H9 (cell line): Measurements from ENCODE around the gene OLIG3. TPM values are rescaled to one million over a fixed set of nuclear protein-coding genes. Genes with fewer than 3 reads are reported as not detected.

Experiments
- DNase-seq: peaks from one replicate; pipeline ENCODE4 v3.0.0-alpha.2; 2017
- H2AFZ ChIP-seq: one replicate; pipeline ENCODE4 v1.6.1; 2013; ENCODE audit warnings: mild to moderate bottlenecking, low read length, control low read depth, moderate library complexity
- H2AK5ac ChIP-seq: 2 replicates; pipeline ENCODE4 v1.6.1; 2013; ENCODE audit warnings: low read length, control low read depth, mixed read lengths; ENCODE audit not compliant: insufficient read length
- H2BK120ac ChIP-seq: one replicate; pipeline ENCODE4 v1.6.1; 2013; ENCODE audit warnings: low read depth, mild to moderate bottlenecking, low read length, control low read depth, inconsistent platforms; ENCODE audit not compliant: poor library complexity, severe bottlenecking
- H2BK12ac ChIP-seq: 2 replicates; pipeline ENCODE4 v1.6.1; 2013; ENCODE audit warnings: low read length, control low read depth, mixed read lengths, low read depth; ENCODE audit not compliant: insufficient read length
- H2BK15ac ChIP-seq: 2 replicates; pipeline ENCODE4 v1.6.1; 2013; ENCODE audit warnings: low read depth, low read length, control low read depth
- H2BK20ac ChIP-seq: one replicate; pipeline ENCODE4 v1.6.1; 2013; ENCODE audit warnings: low read depth, mild to moderate bottlenecking, low read length, control low read depth, inconsistent platforms; ENCODE audit not compliant: poor library complexity, severe bottlenecking
- H2BK5ac ChIP-seq: 2 replicates; pipeline ENCODE4 v1.6.1; 2013; ENCODE audit warnings: low read length, control low read depth, mixed read lengths; ENCODE audit not compliant: insufficient read length
- H3K14ac ChIP-seq: 2 replicates; pipeline ENCODE4 v1.6.1; 2013; ENCODE audit warnings: low read length, control low read depth; ENCODE audit not compliant: insufficient read depth
- H3K18ac ChIP-seq: 2 replicates; pipeline ENCODE4 v1.6.1; 2013; ENCODE audit warnings: low read depth, mild to moderate bottlenecking, mixed read lengths, low read length, control low read depth; ENCODE audit not compliant: insufficient read length
- H3K23ac ChIP-seq: 2 replicates; pipeline ENCODE4 v1.6.1; 2013; ENCODE audit warnings: low read length, control low read depth, mixed read lengths, low read depth; ENCODE audit not compliant: insufficient read length
- H3K23me2 ChIP-seq: 2 replicates; pipeline ENCODE4 v1.6.1; 2013; ENCODE audit warnings: low read depth, mild to moderate bottlenecking, mixed read lengths, low read length, control low read depth; ENCODE audit not compliant: insufficient read length, poor library complexity, severe bottlenecking
- H3K27ac ChIP-seq: 2 replicates; pipeline ENCODE4 v1.5.1; 2013; ENCODE audit warnings: low read length, control low read depth, mixed read lengths, low read depth; ENCODE audit not compliant: insufficient read length
- H3K27me3 ChIP-seq: 2 replicates; pipeline ENCODE4 v1.6.1; 2013; ENCODE audit warnings: low read length, control low read depth, inconsistent platforms; ENCODE audit not compliant: insufficient read depth
- H3K4ac ChIP-seq: 2 replicates; pipeline ENCODE4 v1.6.1; 2013; ENCODE audit warnings: low read depth, mild to moderate bottlenecking, control low read depth, inconsistent platforms, low read length, moderate library complexity
- H3K4me1 ChIP-seq: 2 replicates; pipeline ENCODE4 v1.6.1; 2013; ENCODE audit warnings: low read length, control low read depth, inconsistent platforms; ENCODE audit not compliant: insufficient read depth
- H3K4me2 ChIP-seq: 2 replicates; pipeline ENCODE4 v1.6.1; 2013; ENCODE audit warnings: low read length, control low read depth, mixed read lengths; ENCODE audit not compliant: insufficient read length, insufficient read depth
- H3K56ac ChIP-seq: 2 replicates; pipeline ENCODE4 v1.6.1; 2013; ENCODE audit warnings: low read depth, mild to moderate bottlenecking, mixed read lengths, low read length, control low read depth; ENCODE audit not compliant: insufficient read length
- H3K79me1 ChIP-seq: 2 replicates; pipeline ENCODE4 v1.6.1; 2013; ENCODE audit warnings: low read depth, mild to moderate bottlenecking, moderate library complexity, low read length, control low read depth, inconsistent platforms; ENCODE audit not compliant: insufficient read depth, poor library complexity, severe bottlenecking
- H3K79me2 ChIP-seq: 2 replicates; pipeline ENCODE4 v1.6.1; 2013; ENCODE audit warnings: low read length, control low read depth, inconsistent platforms; ENCODE audit not compliant: insufficient read depth
- H3K9ac ChIP-seq: 2 replicates; pipeline ENCODE4 v1.6.1; 2013; ENCODE audit warnings: low read length, control low read depth, mixed read lengths; ENCODE audit not compliant: insufficient read length; ENCODE audit errors: extremely low read depth
- H3K9me3 ChIP-seq: one replicate; pipeline ENCODE4 v1.6.1; 2013; ENCODE audit warnings: low read depth, low read length, inconsistent platforms; ENCODE audit not compliant: control insufficient read depth
- H3T11ph ChIP-seq: one replicate; pipeline ENCODE4 v1.6.1; 2013; ENCODE audit warnings: mild to moderate bottlenecking, low read length, control low read depth, inconsistent platforms
- H4K20me1 ChIP-seq: one replicate; pipeline ENCODE4 v1.6.1; 2013; ENCODE audit not compliant: control insufficient read depth, insufficient read length, insufficient read depth
- H4K5ac ChIP-seq: 2 replicates; pipeline ENCODE4 v1.6.1; 2013; ENCODE audit warnings: low read depth, mild to moderate bottlenecking, mixed read lengths, low read length, control low read depth; ENCODE audit not compliant: insufficient read length
- H4K8ac ChIP-seq: replicated peaks from 2 replicates; pipeline ENCODE4 v1.6.1; 2013; ENCODE audit warnings: low read length, control low read depth, mixed read lengths, low read depth; ENCODE audit not compliant: insufficient read length
- H4K91ac ChIP-seq: 2 replicates; pipeline ENCODE4 v1.6.1; 2013; ENCODE audit warnings: low read depth, mild to moderate bottlenecking, moderate library complexity, mixed read lengths, low read length, control low read depth; ENCODE audit not compliant: insufficient read length
- H3K27ac Mint-ChIP-seq, 3 experiments: 2 replicates in 2 of 3; 3 replicates in 1 of 3; pipeline ENCODE4 v1.8.0; 2020 to 2021; ENCODE audit warnings: mixed read lengths in 3 of 3, mild to moderate bottlenecking in 1 of 3, moderate library complexity in 1 of 3
- H3K27me3 Mint-ChIP-seq: 2 replicates; pipeline ENCODE4 v1.8.0; 2021; ENCODE audit warnings: low read depth, mild to moderate bottlenecking, moderate library complexity, mixed read lengths
- H3K36me3 Mint-ChIP-seq, 3 experiments: 2 replicates in 2 of 3; 3 replicates in 1 of 3; pipeline ENCODE4 v1.8.0; 2020 to 2021; ENCODE audit warnings: low read depth in 3 of 3, mixed read lengths in 3 of 3; ENCODE audit not compliant: insufficient read depth in 1 of 3
- H3K4me1 Mint-ChIP-seq, 2 experiments: 2 replicates each; pipeline ENCODE4 v1.8.0; 2020; ENCODE audit warnings: mixed read lengths in 2 of 2
- H3K4me3 Mint-ChIP-seq, 2 experiments: 2 replicates in 1 of 2; 3 replicates in 1 of 2; pipeline ENCODE4 v1.8.0; 2020 to 2021; ENCODE audit warnings: mild to moderate bottlenecking in 2 of 2, mixed read lengths in 2 of 2, moderate library complexity in 1 of 2
- H3K9me3 Mint-ChIP-seq, 2 experiments: 2 replicates in 1 of 2; 3 replicates in 1 of 2; pipeline ENCODE4 v1.8.0; 2020; ENCODE audit warnings: mild to moderate bottlenecking in 2 of 2, mixed read lengths in 2 of 2, moderate library complexity in 1 of 2
- CTCF ChIP-seq: fragments of 200-600 bp; sonication (generic); conservative IDR thresholded peaks from 3 replicates; pipeline ENCODE4 v1.8.0; 2021; ENCODE audit warnings: antibody characterized with exemption, mild to moderate bottlenecking
- WGBS: extraction: QIAGEN DNeasy Blood & Tissue Kit; methylation state at CpG from one replicate; pipeline ENCODE4 v1.1.7; 2013; ENCODE audit warnings: missing lambda C conversion rate, low lambda C conversion rate, mixed read lengths; ENCODE audit not compliant: insufficient read length; ENCODE audit errors: extremely low coverage; 5-methylcytosine and 5-hydroxymethylcytosine counted together
- total RNA-seq: library from RNA; stranded (reverse); gene quantifications from 2 replicates; pipeline ENCODE4 v1.2.1, GENCODE V29; 2021

OLIG3 gene
- total RNA-seq, 1 experiment from 2014 or later: 0.22 TPM

- peaks cover 100% of the 10 kb centered on the region for H3K27me3 Mint-ChIP-seq
- Histone ChIP-seq H3K56ac (no peak overlapping the region), H3K4ac (no peak overlapping the region), H2BK5ac (no peak overlapping the region), H3K14ac (no peak overlapping the region), H3K4me1 (no peaks in the 10 kb centered on the region; the same call in 1 of the 2 replicates), H3K27me3 (peaks cover 67% of the 10 kb centered on the region), H2BK120ac (no peak overlapping the region), H4K5ac (no peak overlapping the region), H2AK5ac (no peak overlapping the region), H3K79me1 (no peaks in the 10 kb centered on the region), H3T11ph (no peak overlapping the region), H3K9me3 (no peaks in the 10 kb centered on the region), H4K91ac (no peak overlapping the region), H3K23me2 (peaks cover 21% of the 10 kb centered on the region), H4K20me1 (peaks cover 2% of the 10 kb centered on the region), H4K8ac (no peak overlapping the region), H3K23ac (no peak overlapping the region), H3K27ac (no peak overlapping the region), H3K79me2 (no peaks in the 10 kb centered on the region), H2BK20ac (no peak overlapping the region), H3K4me2 (peak overlapping the region; percentile 77), H3K18ac (no peak overlapping the region), H2BK12ac (no peak overlapping the region), H2BK15ac (no peak overlapping the region), H2AFZ (no peak overlapping the region), H3K9ac (no peak overlapping the region)
- DNase-seq: peak; percentile 52
- WGBS: no CpG with 5 or more reads among the region's 73 CpGs
- H3K36me3 Mint-ChIP-seq: no peaks in the 10 kb centered on the region; a peak in 1 of 7 replicates
- no peak for TF ChIP-seq CTCF
- H3K4me1 Mint-ChIP-seq: peaks cover 55 to 66% of the 10 kb centered on the region in 2 experiments
- H3K27ac Mint-ChIP-seq: no peak overlapping the region
- H3K9me3 Mint-ChIP-seq: no peaks in the 10 kb centered on the region; a peak in 2 of 5 replicates
- peak overlapping the region; percentile 60 to 87 for H3K4me3 Mint-ChIP-seq
Measured at GRCh38 chr6:137488150-137489045, 5.8 kb downstream of the OLIG3 start.
